ENCODE data around the gene MSRB3.

- peak in 1 of 2 donors; percentile 32 for TF ChIP-seq CTCF (conservative IDR thresholded peaks at IDR 0.05 in 1 of 2, IDR thresholded peaks at IDR 0.05 in 1 of 2; ENCODE audit: low read depth in 1 of 2, low read length in 2 of 2)
- TF ChIP-seq EZH2 (IDR thresholded peaks at IDR 0.05; ENCODE audit: low read length, missing control alignments): no peak
Observed at GRCh38 chr12:65313719-65314317, 35.3 kb downstream of the MSRB3 start.
